ENCODE data around the gene RAP2A. TPM values are rescaled to one million over a fixed set of nuclear protein-coding genes. Genes with fewer than 3 reads are reported as not detected.

RAP2A gene
- total and polyA plus RNA-seq, 10 of the 15 experiments (the other 5 are each of a cell fraction or from before 2014, with no cell fraction given): 3.5 to 35.1 (median 14.9) TPM

DNA sequence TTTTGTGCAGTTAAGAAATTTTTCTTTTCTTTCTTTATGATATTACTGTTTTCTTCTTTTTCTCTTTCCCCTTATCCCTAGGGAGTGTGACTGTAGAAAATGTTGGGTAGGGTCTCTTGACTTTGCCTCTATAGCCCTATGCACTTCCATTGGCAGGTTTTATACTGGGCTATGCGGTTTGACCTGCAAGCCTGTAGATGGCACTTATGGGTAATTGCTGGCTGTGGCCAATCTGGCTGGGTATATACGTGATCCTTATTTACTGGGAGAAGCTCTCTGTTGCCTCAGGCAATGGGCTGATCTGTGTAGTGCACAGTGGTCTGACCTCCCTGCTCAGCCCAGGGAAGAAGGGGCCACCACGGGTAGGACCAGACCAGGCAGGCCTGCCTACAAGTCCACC, 78.8 kb downstream of the RAP2A start:
- no peak overlapping the region for H3K27ac ChIP-seq (ENCODE audit: control insufficient read depth, insufficient read depth)
- H2AFZ ChIP-seq (ENCODE audit: control insufficient read depth, low read depth, low read length): no peak overlapping the region
- H3K9ac ChIP-seq (ENCODE audit: control insufficient read depth, insufficient read depth, low read length): no peak overlapping the region
- ChIA-PET POLR2A (no interaction called here), RAD21 (ENCODE audit: unreplicated experiment) (no interaction called here), CTCF (no interaction called here), SMC1A (ENCODE audit: uncharacterized antibody, unreplicated experiment) (no interaction called here)
- intact Hi-C loops (cut with micrococcal nuclease; ENCODE audit: unreplicated experiment) (no loop called here), in situ Hi-C loops (cut with MboI) (no loop called here)
- H3K9me3 ChIP-seq (replicated peaks; ENCODE audit: control insufficient read depth, insufficient read depth, low read length): no peaks in the 10 kb centered on the region; the same call in 2 of the 3 replicates
- no peaks in the 10 kb centered on the region for H3K36me3 ChIP-seq (ENCODE audit: control insufficient read depth in 2 of 2, insufficient read depth in 2 of 2, low read length in 1 of 2)
- TF ChIP-seq HDAC2 (IDR thresholded peaks at IDR 0.05): no peak
- TF ChIP-seq, protein P1, sequence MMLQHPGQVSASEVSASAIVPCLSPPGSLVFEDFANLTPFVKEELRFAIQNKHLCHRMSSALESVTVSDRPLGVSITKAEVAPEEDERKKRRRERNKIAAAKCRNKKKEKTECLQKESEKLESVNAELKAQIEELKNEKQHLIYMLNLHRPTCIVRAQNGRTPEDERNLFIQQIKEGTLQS (IDR thresholded peaks at IDR 0.05; ENCODE audit: borderline replicate concordance, extremely low read depth, low read depth, low read length): no peak
- TF ChIP-seq, protein P2, sequence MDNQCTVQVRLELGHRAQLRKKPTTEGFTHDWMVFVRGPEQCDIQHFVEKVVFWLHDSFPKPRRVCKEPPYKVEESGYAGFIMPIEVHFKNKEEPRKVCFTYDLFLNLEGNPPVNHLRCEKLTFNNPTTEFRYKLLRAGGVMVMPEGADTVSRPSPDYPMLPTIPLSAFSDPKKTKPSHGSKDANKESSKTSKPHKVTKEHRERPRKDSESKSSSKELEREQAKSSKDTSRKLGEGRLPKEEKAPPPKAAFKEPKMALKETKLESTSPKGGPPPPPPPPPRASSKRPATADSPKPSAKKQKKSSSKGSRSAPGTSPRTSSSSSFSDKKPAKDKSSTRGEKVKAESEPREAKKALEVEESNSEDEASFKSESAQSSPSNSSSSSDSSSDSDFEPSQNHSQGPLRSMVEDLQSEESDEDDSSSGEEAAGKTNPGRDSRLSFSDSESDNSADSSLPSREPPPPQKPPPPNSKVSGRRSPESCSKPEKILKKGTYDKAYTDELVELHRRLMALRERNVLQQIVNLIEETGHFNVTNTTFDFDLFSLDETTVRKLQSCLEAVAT (IDR thresholded peaks at IDR 0.05): no peak
- no peak for TF ChIP-seq POLR2AphosphoS5 (IDR thresholded peaks at IDR 0.05; ENCODE audit: low read length)
- no peak for TF ChIP-seq CHD1 (IDR thresholded peaks at IDR 0.05; ENCODE audit: low read depth, low read length)
- no peak for TF ChIP-seq IRF4 (IDR thresholded peaks at IDR 0.05; ENCODE audit: low read depth, low read length)
- TF ChIP-seq, protein P3, sequence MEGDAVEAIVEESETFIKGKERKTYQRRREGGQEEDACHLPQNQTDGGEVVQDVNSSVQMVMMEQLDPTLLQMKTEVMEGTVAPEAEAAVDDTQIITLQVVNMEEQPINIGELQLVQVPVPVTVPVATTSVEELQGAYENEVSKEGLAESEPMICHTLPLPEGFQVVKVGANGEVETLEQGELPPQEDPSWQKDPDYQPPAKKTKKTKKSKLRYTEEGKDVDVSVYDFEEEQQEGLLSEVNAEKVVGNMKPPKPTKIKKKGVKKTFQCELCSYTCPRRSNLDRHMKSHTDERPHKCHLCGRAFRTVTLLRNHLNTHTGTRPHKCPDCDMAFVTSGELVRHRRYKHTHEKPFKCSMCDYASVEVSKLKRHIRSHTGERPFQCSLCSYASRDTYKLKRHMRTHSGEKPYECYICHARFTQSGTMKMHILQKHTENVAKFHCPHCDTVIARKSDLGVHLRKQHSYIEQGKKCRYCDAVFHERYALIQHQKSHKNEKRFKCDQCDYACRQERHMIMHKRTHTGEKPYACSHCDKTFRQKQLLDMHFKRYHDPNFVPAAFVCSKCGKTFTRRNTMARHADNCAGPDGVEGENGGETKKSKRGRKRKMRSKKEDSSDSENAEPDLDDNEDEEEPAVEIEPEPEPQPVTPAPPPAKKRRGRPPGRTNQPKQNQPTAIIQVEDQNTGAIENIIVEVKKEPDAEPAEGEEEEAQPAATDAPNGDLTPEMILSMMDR (IDR thresholded peaks at IDR 0.05 in 2 of 3, conservative IDR thresholded peaks at IDR 0.05 in 1 of 3; ENCODE audit: control insufficient read depth in 2 of 3, extremely low read depth in 1 of 3, insufficient read depth in 1 of 3, low read depth in 3 of 3, low read length in 3 of 3): no peak
- no peak for TF ChIP-seq POU2F2 (IDR thresholded peaks at IDR 0.05; ENCODE audit: borderline replicate concordance, low read depth, low read length)
- TF ChIP-seq EGR1 (IDR thresholded peaks at IDR 0.05; ENCODE audit: borderline replicate concordance in 1 of 2, low read depth in 2 of 2, low read length in 2 of 2): no peak
- TF ChIP-seq, protein P4, sequence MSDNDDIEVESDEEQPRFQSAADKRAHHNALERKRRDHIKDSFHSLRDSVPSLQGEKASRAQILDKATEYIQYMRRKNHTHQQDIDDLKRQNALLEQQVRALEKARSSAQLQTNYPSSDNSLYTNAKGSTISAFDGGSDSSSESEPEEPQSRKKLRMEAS (IDR thresholded peaks at IDR 0.05; ENCODE audit: low read depth, low read length): no peak
- no peak for TF ChIP-seq NFIC (IDR thresholded peaks at IDR 0.05; ENCODE audit: low read depth, low read length)
- no peak for TF ChIP-seq HDGF (IDR thresholded peaks at IDR 0.05)
- no peak for TF ChIP-seq KAT2A (conservative IDR thresholded peaks at IDR 0.05; ENCODE audit: control insufficient read depth, low read depth, low read length)
- TF ChIP-seq BMI1 (IDR thresholded peaks at IDR 0.05; ENCODE audit: borderline replicate concordance): no peak
- FAIRE-seq (no peak), ATAC-seq (no peak), DNase-seq (ENCODE audit: low read depth, low spot score) (no peak)
- no peaks in the 10 kb centered on the region for H4K20me1 ChIP-seq (ENCODE audit: control insufficient read depth, insufficient read depth)
- no peak overlapping the region for H3K4me3 ChIP-seq
- no peaks in the 10 kb centered on the region for H3K79me2 ChIP-seq (ENCODE audit: control insufficient read depth, insufficient read depth, low read length)
- BruUV-seq (replicated peaks): no TSS peak
- H3K27me3 ChIP-seq (replicated peaks in 1 of 2; ENCODE audit: control insufficient read depth in 2 of 2, insufficient read depth in 2 of 2, low read length in 1 of 2): no peaks in the 10 kb centered on the region
- 33% methylated on average over 3 of the region's 3 CpGs for WGBS (ENCODE audit: insufficient coverage, insufficient replicate concordance, low lambda C conversion rate, missing lambda C conversion rate)
- H3K4me2 ChIP-seq (ENCODE audit: control insufficient read depth, insufficient read depth): no peak overlapping the region
- H3K4me1 ChIP-seq (ENCODE audit: control insufficient read depth, insufficient read depth, low read length): no peaks in the 10 kb centered on the region
